GM18511 (cell line): ENCODE measurements around the gene GINS1.
A peak's percentile ranks its signal among the peaks of the same experiment; 100 is the strongest.
"Not testable (repeated sequence)": the region's sequence is repeated elsewhere in the genome, so short reads cannot be mapped to it uniquely, and the experiment has no call there.

ENCODE experiments used
- ATAC-seq: cut with Tn5 transposase; IDR thresholded peaks from one replicate; pipeline ENCODE4 v1.9.1; 2021; ENCODE audit warnings: mild to moderate bottlenecking, moderate library complexity; ENCODE audit not compliant: unreplicated experiment

GINS1 gene

GRCh38 chr20:25389858-25390537 is 17.5 kb upstream of the GINS1 start:
- peak; percentile 38 for ATAC-seq

- ATAC-seq, result peak; percentile 90
Observed at GRCh38 chr20:25390538-25391528, 16.6 kb upstream of the GINS1 start, which contains the start of gene ABHD12. Gene ABHD12, minus strand, starts transcription at chr20:25390835. Its CDS starts 132 bp downstream, at chr20:25390703.

GRCh38 chr20:25394276-25394675 is 13.2 kb upstream of the GINS1 start:
- no peak for ATAC-seq

- no peak for ATAC-seq
Observed at GRCh38 chr20:25394996-25395395, 12.5 kb upstream of the GINS1 start.

- ATAC-seq, result no peak
Observed at GRCh38 chr20:25397096-25397495, 10.4 kb upstream of the GINS1 start.

- no peak for ATAC-seq
Observed at GRCh38 chr20:25397821-25398220, 9.7 kb upstream of the GINS1 start.

- no peak for ATAC-seq
Observed at GRCh38 chr20:25398376-25399036, 9.0 kb upstream of the GINS1 start.

GRCh38 chr20:25399037-25399430 is 8.4 kb upstream of the GINS1 start:
- peak; percentile 82 for ATAC-seq

- not testable (repeated sequence) for ATAC-seq
Observed at GRCh38 chr20:25400291-25400732, 7.2 kb upstream of the GINS1 start.

- ATAC-seq, result no peak
Observed at GRCh38 chr20:25402583-25402982, 4.9 kb upstream of the GINS1 start.

GRCh38 chr20:25408170-25408547 is 686 bp downstream of the GINS1 start:
- no peak for ATAC-seq

GRCh38 chr20:25408890-25409289 is 1.4 kb downstream of the GINS1 start:
- ATAC-seq, result no peak

- ATAC-seq, result no peak
Observed at GRCh38 chr20:25418776-25419175, 11.3 kb downstream of the GINS1 start.

GRCh38 chr20:25421102-25421501 is 13.6 kb downstream of the GINS1 start:
- no peak for ATAC-seq

GRCh38 chr20:25422032-25422431 is 14.6 kb downstream of the GINS1 start:
- no peak for ATAC-seq

GRCh38 chr20:25424536-25424935 is 17.1 kb downstream of the GINS1 start:
- no peak for ATAC-seq

- no peak for ATAC-seq
Observed at GRCh38 chr20:25437153-25437581, 29.7 kb downstream of the GINS1 start.

GRCh38 chr20:25439328-25439727 is 31.9 kb downstream of the GINS1 start:
- ATAC-seq, result peak; percentile 88

- ATAC-seq, result no peak
Observed at GRCh38 chr20:25444556-25444955, 37.1 kb downstream of the GINS1 start.

GRCh38 chr20:25447671-25448070 is 40.2 kb downstream of the GINS1 start:
- no peak for ATAC-seq

- ATAC-seq, result no peak
Observed at GRCh38 chr20:25452333-25452732, 44.9 kb downstream of the GINS1 start.
